HG03066 (cell line): ENCODE measurements around the gene HMGB4.
A peak's percentile ranks its signal among the peaks of the same experiment; 100 is the strongest.

ENCODE experiments used
- ATAC-seq: cut with Tn5 transposase; IDR thresholded peaks from one replicate; pipeline ENCODE4 v1.9.1; 2021; ENCODE audit warnings: low read depth; ENCODE audit not compliant: unreplicated experiment

HMGB4 gene

DNA sequence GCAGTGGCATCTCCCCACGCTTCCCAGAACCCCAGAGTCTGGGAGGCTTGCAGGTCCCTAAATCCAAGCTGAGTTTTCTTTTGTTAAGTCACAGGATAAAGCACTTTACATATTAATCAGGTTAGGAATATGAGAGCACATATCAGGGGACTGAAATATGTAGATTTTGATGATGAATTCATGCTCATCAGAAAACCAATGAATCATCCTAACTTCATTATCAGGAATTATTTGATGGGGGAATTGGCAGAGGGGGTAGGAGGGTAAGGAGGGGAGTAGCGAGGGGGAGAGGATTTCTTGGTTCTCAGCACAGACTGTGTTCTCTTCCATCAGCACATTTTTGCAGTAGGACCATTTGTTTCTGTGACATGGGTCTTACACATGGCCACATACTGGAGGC lies 32.1 kb downstream of the HMGB4 start:
- no peak for ATAC-seq

- ATAC-seq = no peak
Measured at GRCh38 chr1:33897092-33897725, 33.3 kb downstream of the HMGB4 start.

GRCh38 chr1:33898406-33898805 lies 34.5 kb downstream of the HMGB4 start:
- no peak for ATAC-seq

GRCh38 chr1:33898881-33899280 lies 35.0 kb downstream of the HMGB4 start:
- no peak for ATAC-seq

GRCh38 chr1:33899746-33900145 lies 35.9 kb downstream of the HMGB4 start:
- ATAC-seq = no peak

DNA sequence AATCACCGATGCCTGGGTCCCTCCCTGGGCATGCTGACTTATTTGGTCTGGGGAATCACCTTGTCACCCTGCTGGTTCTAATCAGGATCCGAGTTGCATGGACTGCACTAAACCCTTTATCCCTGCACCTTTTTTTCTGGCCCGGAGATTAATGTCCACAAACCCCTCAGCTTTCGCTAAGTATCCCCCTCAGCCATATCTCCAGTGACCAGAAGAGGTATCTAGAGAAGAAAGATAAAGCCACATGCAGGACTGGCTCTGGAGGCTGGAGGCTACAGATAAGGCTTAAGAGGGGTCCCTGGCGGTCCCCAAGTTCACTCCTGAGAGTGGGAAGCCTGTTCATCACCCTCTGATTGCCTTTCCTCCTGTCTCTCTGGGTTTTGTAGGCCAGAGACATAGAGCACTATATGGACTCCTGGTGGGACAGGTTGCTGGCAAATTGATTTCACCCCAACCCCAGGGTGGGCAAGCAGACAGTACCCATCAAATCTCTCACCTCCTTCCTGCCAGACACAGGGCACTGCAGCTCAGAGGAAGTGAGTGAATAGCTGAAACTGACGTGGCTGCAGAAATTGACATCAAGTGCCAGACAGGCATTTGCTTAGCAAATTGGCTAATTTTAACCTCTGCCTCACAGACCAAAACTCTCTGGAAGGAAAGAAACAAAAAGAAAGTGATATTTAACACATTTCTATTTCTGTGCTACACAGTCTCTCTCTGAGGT lies 38.8 kb downstream of the HMGB4 start:
- peak; percentile 83 for ATAC-seq

- ATAC-seq = peak; percentile 68
Measured at GRCh38 chr1:33903210-33903589, 39.3 kb downstream of the HMGB4 start.

DNA sequence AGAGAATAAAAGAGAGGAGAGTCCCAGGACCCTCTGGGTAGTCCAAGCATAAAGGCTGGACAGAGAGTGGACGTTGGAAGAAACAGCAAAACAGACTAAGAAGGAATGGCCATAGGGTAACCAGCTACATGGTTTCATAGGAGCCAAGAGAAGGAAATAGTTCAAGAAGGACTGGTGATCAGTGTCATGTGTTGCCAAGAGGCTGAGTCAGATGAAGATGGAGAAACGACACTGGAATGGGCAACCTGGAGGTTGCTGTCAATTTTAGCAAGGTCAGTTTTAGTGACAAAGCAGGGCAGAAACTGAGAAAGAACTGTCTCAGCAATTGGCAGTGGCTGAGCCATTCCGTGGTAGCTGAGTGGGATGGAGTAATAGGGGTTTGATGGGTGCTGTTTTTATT lies 41.4 kb downstream of the HMGB4 start:
- ATAC-seq = no peak

GRCh38 chr1:33906156-33906555 lies 42.3 kb downstream of the HMGB4 start:
- ATAC-seq = no peak

GRCh38 chr1:33908324-33908956 lies 44.6 kb downstream of the HMGB4 start:
- no peak for ATAC-seq
